Measurements from ENCODE around the gene IL10RA.
"Not testable (repeated sequence)": the region's sequence is repeated elsewhere in the genome, so short reads cannot be mapped to it uniquely, and the experiment has no call there.

Gene IL10RA

DNA sequence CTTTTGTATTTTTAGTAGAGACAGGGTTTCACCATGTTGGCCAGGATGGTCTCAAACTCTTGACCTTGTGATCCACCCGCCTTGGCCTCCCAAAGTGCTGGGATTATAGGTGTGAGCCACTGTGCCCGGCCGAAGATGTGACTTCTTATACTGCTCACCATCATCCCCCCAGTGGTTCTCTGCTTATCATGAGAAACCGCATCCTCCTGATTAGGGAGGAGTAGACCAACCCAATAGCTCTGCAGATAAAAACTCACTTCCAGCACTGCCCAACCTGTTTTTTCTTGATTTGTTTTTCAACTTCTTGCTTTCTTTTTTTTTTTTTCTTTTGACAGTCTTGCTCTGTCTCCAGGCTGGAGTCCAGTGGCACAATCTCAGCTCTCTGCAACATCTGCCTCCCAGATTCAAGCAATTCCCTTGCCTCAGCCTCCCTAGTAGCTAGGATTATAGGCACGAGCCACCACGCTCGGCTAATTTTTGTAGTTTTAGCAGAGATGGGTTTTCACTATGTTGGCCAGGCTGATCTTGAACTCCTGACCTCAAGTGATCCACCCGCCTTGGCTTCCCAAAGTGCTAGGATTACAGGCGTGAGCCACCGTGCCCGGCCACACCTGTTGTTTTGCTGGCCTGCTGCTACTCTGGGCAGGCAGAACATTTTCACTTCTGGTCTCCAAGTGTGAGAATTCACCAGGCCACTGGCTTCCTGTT, 21.5 kb downstream of the IL10RA start:
- not testable (repeated sequence) for DNase-seq (ENCODE audit: low read depth)

DNA sequence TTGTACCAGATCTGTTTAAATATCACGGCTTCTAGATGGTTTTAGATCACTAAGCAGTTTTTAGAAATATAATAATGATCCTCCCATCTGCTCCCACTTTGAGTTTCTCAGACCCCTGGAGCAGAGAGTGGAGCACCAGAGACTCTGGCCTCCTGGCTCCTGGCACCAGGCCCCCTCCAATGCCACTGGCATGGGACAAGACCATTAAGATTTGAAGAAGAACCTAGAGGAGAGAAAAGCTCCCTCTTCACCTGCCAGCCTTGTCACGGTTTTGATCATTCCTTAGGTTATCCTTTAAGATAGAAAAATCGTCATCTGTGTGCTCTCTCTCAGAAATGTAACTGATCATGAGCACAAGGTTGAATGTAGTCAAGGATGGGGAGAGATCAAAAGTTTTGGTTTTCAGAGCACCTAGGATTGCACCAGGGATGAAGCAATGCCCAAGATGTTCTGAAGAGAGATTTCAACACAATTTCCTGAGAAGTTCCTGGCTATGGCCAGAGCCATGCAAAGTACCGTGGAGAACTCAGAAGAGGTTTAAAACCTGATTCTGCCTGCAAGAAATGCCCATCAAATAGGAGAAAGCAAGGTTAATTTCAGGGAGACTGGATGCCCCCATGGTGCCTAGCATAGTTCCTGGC, 22.2 kb downstream of the IL10RA start:
- no peak for DNase-seq (ENCODE audit: low read depth)

GRCh38 chr11:118009864-118010737, 23.9 kb downstream of the IL10RA start:
- no peak for DNase-seq (ENCODE audit: low read depth)

DNA sequence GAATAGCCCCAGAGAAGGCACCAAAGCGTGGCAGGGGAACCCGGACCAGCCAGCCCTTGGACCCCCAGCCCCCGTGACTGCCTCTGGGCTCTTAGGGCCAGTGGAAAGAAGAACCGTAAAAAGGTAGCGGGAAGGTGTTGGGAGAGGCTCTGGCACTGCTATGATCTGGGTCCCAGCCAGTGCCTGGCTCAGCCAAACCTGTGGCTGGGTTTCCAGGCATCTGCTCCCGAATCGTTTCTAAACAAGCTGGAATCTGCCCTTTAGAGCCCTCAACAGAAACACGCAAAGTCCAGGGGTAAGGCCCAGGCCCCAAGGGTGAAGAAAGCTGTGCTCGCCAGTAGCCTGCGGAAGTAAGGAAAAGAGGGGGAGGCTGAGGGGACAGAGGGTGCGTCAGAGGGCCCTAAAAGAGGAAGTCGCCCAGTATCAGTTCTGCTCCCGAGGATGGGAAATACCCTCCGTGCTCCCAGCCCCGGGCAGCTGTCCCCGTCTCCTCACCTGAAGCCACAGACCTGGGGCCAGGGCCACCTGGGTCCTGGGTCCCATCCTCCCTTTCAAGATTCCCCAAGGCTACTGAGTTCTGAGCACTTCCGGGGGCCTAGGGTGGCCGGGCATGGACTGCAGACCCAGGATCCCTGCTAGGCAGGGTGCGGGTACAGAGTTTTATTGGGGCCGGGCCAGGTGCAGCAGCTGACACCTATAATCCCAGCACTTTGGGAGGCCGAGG, 24.7 kb downstream of the IL10RA start:
- no peak for DNase-seq (ENCODE audit: low read depth)

- DNase-seq (ENCODE audit: low read depth): no peak
Observed at GRCh38 chr11:118012083-118012669, 26.0 kb downstream of the IL10RA start.

DNA sequence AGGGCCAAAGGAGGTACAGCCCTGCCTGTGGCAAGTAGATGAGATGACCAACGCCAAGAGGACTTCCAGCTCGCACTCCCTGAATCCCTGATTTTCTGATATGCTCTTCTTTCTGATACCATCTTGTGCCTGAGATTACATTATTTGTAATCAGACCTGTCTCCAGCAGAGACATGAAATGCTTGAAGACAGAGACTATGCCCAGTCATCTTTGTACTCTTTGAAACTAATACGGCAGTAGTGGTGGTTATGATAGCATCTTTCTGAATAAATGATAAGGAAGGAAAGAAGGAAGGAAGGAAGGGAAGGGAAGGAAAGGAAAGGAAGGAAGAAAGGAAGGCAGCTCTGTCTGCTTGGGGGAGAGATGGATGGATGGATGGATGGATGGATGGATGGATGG, 27.8 kb downstream of the IL10RA start:
- DNase-seq (ENCODE audit: low read depth): no peak

- DNase-seq (ENCODE audit: low read depth): no peak
Observed at GRCh38 chr11:118015385-118015841, 29.2 kb downstream of the IL10RA start.

GRCh38 chr11:118016104-118016503, 29.9 kb downstream of the IL10RA start:
- no peak for DNase-seq (ENCODE audit: low read depth)

DNA sequence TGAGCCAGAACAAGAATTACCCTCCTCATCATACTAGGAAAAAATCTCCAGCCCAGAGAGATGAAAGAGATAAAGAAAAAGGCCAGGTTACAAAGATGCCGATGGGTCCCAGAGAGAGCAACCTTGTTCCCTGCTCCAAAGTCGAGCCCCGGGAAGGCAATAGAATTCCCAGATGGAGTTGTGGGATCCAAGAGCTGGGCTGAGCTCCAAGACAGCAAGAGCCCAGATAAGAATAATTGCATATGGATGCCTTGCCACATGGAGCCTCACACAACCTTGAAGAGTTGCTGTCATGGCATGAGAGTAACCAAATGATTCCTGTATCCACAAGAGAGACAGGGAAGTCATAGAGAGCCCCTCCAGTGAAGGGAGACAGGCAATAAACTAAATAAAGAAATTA, 30.9 kb downstream of the IL10RA start:
- DNase-seq (ENCODE audit: low read depth): no peak

- no peak for DNase-seq (ENCODE audit: low read depth)
Observed at GRCh38 chr11:118017631-118018315, 31.6 kb downstream of the IL10RA start.

DNA sequence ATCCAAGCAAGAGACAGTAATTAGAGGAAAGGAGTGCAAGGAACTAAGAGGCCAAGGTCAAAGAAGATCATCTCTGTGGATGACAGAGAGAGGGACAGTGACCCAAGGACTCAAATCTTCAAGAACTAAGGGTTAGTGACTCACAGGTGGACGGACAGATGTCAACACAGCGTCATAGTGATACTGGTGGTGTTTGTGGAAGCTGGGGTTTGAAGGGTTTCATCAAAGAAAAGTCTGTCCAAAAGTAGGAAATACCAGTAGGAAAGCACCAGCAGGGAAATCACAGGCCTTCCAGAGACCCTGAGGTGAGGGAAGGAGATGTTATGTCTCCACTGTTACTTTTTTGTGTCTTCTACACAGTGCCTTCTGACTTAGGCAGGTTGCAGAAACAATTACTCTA, 32.2 kb downstream of the IL10RA start:
- no peak for DNase-seq (ENCODE audit: low read depth)

DNA sequence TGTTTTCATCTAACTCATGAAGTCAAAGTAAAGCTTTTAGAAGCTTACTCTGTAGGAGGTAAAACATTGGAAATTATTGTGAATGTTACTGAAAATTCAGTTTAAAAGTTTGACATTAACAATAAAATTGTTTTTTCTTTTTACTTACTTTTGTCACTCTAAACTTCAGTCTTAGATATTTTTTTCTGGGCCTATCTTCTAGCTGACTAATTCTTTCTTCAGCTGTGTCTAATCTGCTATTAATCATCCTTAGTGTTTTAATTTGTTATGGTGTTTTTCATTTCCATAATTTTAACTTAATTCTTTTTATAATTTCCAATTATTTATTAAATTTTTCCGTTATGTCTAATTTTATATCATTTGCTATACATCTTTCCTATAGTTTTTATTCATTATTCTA, 35.0 kb downstream of the IL10RA start:
- DNase-seq (ENCODE audit: low read depth): no peak

DNA sequence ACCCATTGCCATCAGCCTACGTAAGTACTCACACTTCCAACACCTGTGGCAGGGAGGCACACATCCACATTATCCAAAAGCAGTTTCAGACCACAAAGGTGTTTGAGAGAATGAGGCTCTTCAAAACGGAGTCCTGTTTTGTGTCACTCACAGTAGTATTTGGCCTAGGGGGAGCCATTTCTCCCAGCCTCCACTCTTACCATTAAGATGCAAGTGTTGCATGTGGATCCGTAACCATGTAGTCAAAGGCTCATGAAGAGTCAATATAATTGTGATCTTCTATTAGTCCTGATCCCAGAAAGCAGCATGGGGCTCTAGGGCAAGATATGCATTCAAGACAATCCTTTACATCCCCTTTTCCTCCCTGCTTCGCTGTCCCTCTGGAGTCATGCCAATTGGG, 41.5 kb downstream of the IL10RA start:
- no peak for DNase-seq (ENCODE audit: low read depth)

GRCh38 chr11:118028626-118029025, 42.4 kb downstream of the IL10RA start:
- DNase-seq (ENCODE audit: low read depth): no peak

- DNase-seq (ENCODE audit: low read depth): no peak
Observed at GRCh38 chr11:118033443-118033842, 47.2 kb downstream of the IL10RA start.

GRCh38 chr11:118042141-118042540, 55.9 kb downstream of the IL10RA start:
- no peak for DNase-seq (ENCODE audit: low read depth)

GRCh38 chr11:118042796-118043195, 56.6 kb downstream of the IL10RA start:
- no peak for DNase-seq (ENCODE audit: low read depth)

GRCh38 chr11:118045191-118045590, 59.0 kb downstream of the IL10RA start:
- no peak for DNase-seq (ENCODE audit: low read depth)

- DNase-seq (ENCODE audit: low read depth): no peak
Observed at GRCh38 chr11:118046051-118046963, 60.1 kb downstream of the IL10RA start.

All from GM04504 (cell line).